ENCODE results near the gene MED4. TPM values are rescaled to one million over a fixed set of nuclear protein-coding genes. Genes with fewer than 3 reads are reported as not detected.
A peak's percentile ranks its signal among the peaks of the same experiment; 100 is the strongest.

Gene MED4, protein sequence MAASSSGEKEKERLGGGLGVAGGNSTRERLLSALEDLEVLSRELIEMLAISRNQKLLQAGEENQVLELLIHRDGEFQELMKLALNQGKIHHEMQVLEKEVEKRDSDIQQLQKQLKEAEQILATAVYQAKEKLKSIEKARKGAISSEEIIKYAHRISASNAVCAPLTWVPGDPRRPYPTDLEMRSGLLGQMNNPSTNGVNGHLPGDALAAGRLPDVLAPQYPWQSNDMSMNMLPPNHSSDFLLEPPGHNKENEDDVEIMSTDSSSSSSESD
- 100 to 1,000 TPM in 1 of 4 donors, 10 to 100 TPM in 3; 79.8 to 106 (median 86.0) TPM for polyA plus RNA-seq (ENCODE audit: insufficient read length in 4 of 4)

GRCh38 chr13:48094781-48095502 is at the start of gene MED4:
TSS of gene MED4 (minus strand) at chr13:48095104. CDS start at chr13:48095078, 26 bp downstream.
- DNase-seq (ENCODE audit: low read depth in 4 of 4, low spot score in 2 of 4) = peak; percentile 82 to 93 (median 89)

GRCh38 chr13:48144413-48145035 is 49.6 kb upstream of the MED4 start:
- no peak for DNase-seq (ENCODE audit: low read depth in 4 of 4, low spot score in 2 of 4)

GRCh38 chr13:48142436-48142835 is 47.5 kb upstream of the MED4 start:
- DNase-seq (ENCODE audit: low read depth in 4 of 4, low spot score in 2 of 4) = no peak

DNA sequence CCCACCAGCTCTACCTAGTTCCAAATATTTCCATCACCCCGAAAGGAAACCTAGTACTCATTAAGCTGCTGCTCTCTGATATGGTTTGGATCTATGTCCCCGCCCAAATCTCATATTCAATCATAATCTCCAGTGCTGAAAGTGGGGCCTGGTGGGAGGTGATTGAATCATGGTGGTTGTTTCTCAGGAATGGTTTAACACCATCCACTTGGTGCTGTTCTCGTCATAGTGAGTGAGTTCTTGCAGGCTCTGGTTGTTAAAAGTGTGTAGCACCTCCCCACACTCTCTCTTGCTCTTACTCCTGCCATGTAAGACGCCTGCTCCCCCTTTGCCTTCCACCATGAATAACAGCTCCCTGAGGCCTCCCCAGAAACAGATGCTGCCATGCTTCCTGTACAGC is 43.4 kb upstream of the MED4 start:
- DNase-seq (ENCODE audit: low read depth in 4 of 4, low spot score in 2 of 4) = no peak

GRCh38 chr13:48132961-48133360 is 38.1 kb upstream of the MED4 start:
- no peak for DNase-seq (ENCODE audit: low read depth in 4 of 4, low spot score in 2 of 4)

GRCh38 chr13:48131533-48131932 is 36.6 kb upstream of the MED4 start:
- DNase-seq (ENCODE audit: low read depth in 4 of 4, low spot score in 2 of 4) = no peak

DNA sequence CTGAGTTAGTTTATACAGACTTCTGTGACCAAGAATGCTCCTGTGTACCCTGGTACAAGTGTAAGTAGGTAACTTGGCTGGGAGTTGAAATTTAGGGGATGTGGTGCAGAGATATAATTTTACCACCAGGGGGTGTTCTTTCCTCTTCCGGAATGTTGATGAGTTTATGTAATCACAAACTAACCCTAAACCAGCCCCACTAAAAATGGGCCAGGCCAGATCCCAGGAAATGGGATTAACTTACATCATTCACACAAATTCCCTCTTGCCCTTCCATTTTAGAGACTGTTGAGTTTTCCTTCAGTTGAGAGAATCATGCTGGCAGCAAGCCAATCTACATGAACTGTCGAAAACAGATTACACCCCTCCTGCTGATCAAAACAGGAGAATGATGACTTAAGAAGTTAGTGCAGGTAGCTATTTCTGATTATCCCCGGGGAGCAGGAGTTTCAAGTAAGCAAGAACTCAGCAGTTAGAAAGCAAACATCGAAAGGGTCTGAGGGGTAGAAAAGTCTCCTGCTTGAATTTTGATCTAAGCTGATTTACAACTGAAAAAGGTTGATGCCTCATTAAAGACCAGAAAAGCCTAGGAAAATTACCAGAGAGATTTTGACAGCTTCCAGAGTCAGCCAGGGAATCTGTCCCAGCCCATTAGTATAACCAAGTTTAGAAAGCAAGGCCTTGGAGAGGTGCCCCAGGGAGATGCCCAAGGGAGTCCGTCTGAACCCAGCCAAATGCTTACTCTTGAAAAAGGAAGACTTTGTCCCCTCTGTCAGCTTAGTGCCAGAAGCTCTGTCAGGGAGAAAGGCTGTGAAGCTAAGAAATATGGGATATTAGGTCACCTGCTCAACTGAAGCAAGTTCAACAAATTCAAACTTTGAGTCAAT is 32.3 kb upstream of the MED4 start:
- DNase-seq (ENCODE audit: low read depth in 4 of 4, low spot score in 2 of 4) = peak in 1 of 4 donors; percentile 62

- no peak for DNase-seq (ENCODE audit: low read depth in 4 of 4, low spot score in 2 of 4)
Measured at GRCh38 chr13:48125794-48126228, 30.9 kb upstream of the MED4 start.

DNA sequence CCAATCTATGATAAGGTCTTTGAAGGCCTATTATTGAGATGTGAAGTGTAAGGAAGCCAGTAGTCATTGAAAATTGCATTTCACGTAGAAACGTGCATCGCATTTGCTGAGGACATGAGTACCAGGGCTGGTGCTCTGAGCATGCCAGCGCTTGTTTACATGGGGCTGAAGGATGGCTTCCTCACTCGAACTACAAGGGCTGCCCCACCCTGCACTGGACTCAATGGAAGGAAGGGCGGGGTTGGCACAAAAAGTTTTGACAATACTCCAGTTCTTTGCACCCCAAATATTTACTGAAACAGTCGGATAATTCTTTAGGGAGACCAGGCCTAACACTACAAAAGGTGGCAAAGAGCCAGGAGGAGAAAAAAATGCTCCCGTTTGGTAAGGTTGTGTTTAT is 28.9 kb upstream of the MED4 start:
- DNase-seq (ENCODE audit: low read depth in 4 of 4, low spot score in 2 of 4) = no peak

GRCh38 chr13:48121733-48122132 is 26.8 kb upstream of the MED4 start:
- DNase-seq (ENCODE audit: low read depth in 4 of 4, low spot score in 2 of 4) = no peak

GRCh38 chr13:48120241-48120640 is 25.3 kb upstream of the MED4 start:
- no peak for DNase-seq (ENCODE audit: low read depth in 4 of 4, low spot score in 2 of 4)

- no peak for DNase-seq (ENCODE audit: low read depth in 4 of 4, low spot score in 2 of 4)
Measured at GRCh38 chr13:48118030-48118429, 23.1 kb upstream of the MED4 start.

- DNase-seq (ENCODE audit: low read depth in 4 of 4, low spot score in 2 of 4) = no peak
Measured at GRCh38 chr13:48116808-48117207, 21.9 kb upstream of the MED4 start.

DNA sequence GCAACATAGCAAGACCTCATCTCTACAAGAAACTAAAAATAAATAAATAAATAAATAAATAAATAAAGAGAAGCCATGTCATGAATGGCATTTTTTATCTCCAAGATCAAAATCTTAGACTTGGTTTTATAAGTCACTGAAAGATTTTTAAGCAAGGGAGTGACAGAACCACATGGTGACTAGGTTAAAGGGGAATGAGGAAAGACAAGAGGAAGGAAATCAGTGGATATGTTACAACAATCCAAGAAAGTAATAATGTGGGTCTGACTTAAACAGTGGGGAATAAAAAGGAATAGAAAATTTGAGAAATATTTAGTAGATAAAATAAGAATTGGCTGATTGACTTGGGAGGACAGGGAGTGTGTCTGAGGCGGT is 18.8 kb upstream of the MED4 start:
- no peak for DNase-seq (ENCODE audit: low read depth in 4 of 4, low spot score in 2 of 4)

- no peak for DNase-seq (ENCODE audit: low read depth in 4 of 4, low spot score in 2 of 4)
Measured at GRCh38 chr13:48112896-48113755, 18.2 kb upstream of the MED4 start.

DNA sequence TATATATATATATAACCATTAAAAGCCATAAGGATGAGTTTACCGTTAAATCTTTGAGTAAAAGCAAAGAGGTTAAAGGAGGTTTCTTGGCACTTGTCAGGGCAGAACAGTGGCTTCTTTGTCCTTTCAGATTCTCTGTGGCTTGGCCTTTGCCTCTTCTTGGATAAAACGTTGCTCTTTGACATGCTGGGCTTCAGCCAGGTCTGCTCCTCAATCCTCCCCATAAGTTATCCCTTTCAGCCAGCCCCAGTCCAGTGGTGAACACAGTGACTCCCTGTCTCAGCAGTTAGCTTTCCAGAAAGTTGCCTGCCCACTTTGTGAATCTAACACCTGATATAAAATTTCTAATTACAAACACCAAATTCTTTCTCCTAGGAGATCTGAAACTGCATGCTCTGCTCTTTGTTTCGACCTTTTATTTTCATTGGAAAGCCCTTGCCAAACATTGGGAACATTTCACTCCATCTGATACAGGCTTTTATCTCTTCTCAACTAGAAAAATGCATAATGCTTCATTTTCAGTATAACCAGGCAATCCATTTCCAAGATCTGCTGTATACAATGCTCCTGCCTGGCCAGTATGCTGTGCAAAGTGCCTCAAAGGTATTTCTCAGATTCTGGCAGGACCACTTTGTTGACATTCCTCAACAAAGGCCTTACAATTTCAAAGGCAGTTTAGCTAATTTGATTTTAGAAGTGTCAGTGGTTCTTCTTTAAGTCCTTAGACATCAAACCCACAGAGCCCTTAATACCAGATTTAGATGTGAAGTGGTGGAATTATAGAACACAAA is 16.2 kb upstream of the MED4 start:
- DNase-seq (ENCODE audit: low read depth in 4 of 4, low spot score in 2 of 4) = no peak

GRCh38 chr13:48110132-48110868 is 15.4 kb upstream of the MED4 start:
- no peak for DNase-seq (ENCODE audit: low read depth in 4 of 4, low spot score in 2 of 4)

DNA sequence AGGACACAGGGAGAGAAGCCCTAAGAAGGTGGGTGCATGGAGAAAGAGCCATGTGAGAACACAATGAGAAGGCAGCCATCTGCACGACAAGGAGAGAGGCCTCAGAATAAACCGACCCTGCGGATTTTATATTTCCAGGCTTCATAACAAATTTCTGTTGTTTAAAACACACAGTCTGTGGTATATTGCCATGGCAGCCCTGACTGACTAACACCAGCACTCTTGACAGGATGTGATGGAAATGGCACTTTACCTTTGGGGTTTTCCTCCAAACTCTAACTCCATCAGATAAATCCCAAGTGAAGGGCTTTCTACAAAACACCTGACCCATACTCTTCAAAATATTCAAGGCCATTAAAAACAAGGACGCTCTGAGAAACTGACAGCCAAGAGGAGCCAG is 13.2 kb upstream of the MED4 start:
- no peak for DNase-seq (ENCODE audit: low read depth in 4 of 4, low spot score in 2 of 4)

All from left renal cortex interstitium (tissue), 4 donors.